Adrenal gland (tissue), 12 donors: Measurements from ENCODE around the gene CACNA1C. TPM values are rescaled to one million over a fixed set of nuclear protein-coding genes. Genes with fewer than 3 reads are reported as not detected.
A peak's percentile ranks its signal among the peaks of the same experiment; 100 is the strongest.

ENCODE experiments used
- DNase-seq, 7 donors: peaks; one replicate each; pipeline ENCODE4 v3.0.0-alpha.2; 2019 to 2020
- H3K27ac ChIP-seq, 5 donors: fragments of 200-600 bp; sonication (generic) in 4 of 5; 1 replicate in 3 of 5; 2 replicates in 2 of 5; pipeline versions ENCODE4 v1.5.1 to v1.8.0; 2016 to 2020; ENCODE audit warnings: mild to moderate bottlenecking in 1 of 5
- H3K27me3 ChIP-seq: fragments of 200-600 bp; 2 replicates; pipeline ENCODE4 v1.8.0; 2021
- H3K36me3 ChIP-seq, 2 donors: fragments of 200-600 bp; replicated peaks in 1 of 2; 1 replicate in 1 of 2; 2 replicates in 1 of 2; pipeline versions ENCODE4 v1.5.1 to v1.8.0; 2018 to 2022
- H3K4me1 ChIP-seq, 2 donors: fragments of 200-600 bp; replicated peaks in 1 of 2; 1 replicate in 1 of 2; 2 replicates in 1 of 2; pipeline versions ENCODE4 v1.5.1 to v1.8.0; 2018 to 2021
- H3K4me3 ChIP-seq, 4 donors: fragments of 200-600 bp; sonication (generic) in 3 of 4; one replicate each; pipeline ENCODE4 v1.5.1; 2016 to 2018
- H3K9me3 ChIP-seq, 3 donors: fragments of 200-600 bp; sonication (generic) in 1 of 3; replicated peaks in 1 of 3; 1 replicate in 2 of 3; 2 replicates in 1 of 3; pipeline versions ENCODE4 v1.5.1 to v1.8.0; 2016 to 2021
- CTCF ChIP-seq, 6 experiments: fragments of 450-650 bp in 4 of 6; fragments of 200-600 bp in 2 of 6; sonication (generic) in 1 of 6; IDR thresholded peaks; 1 replicate in 5 of 6; 2 replicates in 1 of 6; pipeline versions ENCODE4 v1.5.1 to v1.8.0; 2016 to 2021; ENCODE audit warnings: antibody characterized with exemption in 6 of 6, mild to moderate bottlenecking in 2 of 6, moderate library complexity in 1 of 6
- POLR2A ChIP-seq, 2 donors: fragments of 450-650 bp; IDR thresholded peaks; one replicate each; pipeline ENCODE4 v1.6.1; 2017; ENCODE audit warnings: antibody characterized with exemption in 2 of 2, mild to moderate bottlenecking in 2 of 2, moderate library complexity in 1 of 2
- WGBS, 4 donors: extraction: QIAGEN DNeasy Blood & Tissue Kit in 2 of 4; methylation state at CpG; one replicate each; pipeline versions ENCODE4 v1.1.5 to v1.1.7; 2013 to 2017; 5-methylcytosine and 5-hydroxymethylcytosine counted together
- intact Hi-C, 2 donors: fragments of 100-400 bp; cut with DNase I; formaldehyde crosslinking; loops; one replicate each; pipeline versions ENCODE4 v1.14.1 to v1.15.0; 2022 to 2023
- polyA plus RNA-seq, 3 donors: library from polyadenylated mRNA; stranded (reverse); fragments of 200-250 nt in 2 of 3; fragments of 350-450 nt in 1 of 3; fragmentation: Illumina TruSeq in 1 of 3; extraction: RNeasy Lipid Tissue Mini Kit (QIAGEN cat#74804) in 1 of 3; gene quantifications; one replicate each; pipeline ENCODE4 v1.2.3, GENCODE V29; 2013 to 2014
- total RNA-seq, 9 donors: library from RNA; depleted of rRNA in 4 of 9; stranded (reverse); fragments of >200 nt in 4 of 9; fragments of 120-200 nt in 1 of 9; fragmentation: NEBNext Ultra II Directional in 1 of 9; extraction: Animal tissue kit (Norgen Biotek cat#: 25700) in 1 of 9; gene quantifications; one replicate each; pipeline versions ENCODE4 v1.1.0 to v1.2.4, GENCODE V29; 2013 to 2023
- donor health status: healthy with polysubstance abuse.
- donor health status: Bipolar disorder and iron deficiency.
- donor health status: DM: yes; HTN: yes; CAD: no.
- donor health status: DM: no; HTN: no; CAD: no.
- donor health status: DM: no; HTN: no; CAD: no.
- donor health status: DM: yes; HTN: yes; CAD: no.

Gene CACNA1C
- total and polyA plus RNA-seq, 12 donors = 1.4 to 5.8 (median 3.5) TPM

DNA sequence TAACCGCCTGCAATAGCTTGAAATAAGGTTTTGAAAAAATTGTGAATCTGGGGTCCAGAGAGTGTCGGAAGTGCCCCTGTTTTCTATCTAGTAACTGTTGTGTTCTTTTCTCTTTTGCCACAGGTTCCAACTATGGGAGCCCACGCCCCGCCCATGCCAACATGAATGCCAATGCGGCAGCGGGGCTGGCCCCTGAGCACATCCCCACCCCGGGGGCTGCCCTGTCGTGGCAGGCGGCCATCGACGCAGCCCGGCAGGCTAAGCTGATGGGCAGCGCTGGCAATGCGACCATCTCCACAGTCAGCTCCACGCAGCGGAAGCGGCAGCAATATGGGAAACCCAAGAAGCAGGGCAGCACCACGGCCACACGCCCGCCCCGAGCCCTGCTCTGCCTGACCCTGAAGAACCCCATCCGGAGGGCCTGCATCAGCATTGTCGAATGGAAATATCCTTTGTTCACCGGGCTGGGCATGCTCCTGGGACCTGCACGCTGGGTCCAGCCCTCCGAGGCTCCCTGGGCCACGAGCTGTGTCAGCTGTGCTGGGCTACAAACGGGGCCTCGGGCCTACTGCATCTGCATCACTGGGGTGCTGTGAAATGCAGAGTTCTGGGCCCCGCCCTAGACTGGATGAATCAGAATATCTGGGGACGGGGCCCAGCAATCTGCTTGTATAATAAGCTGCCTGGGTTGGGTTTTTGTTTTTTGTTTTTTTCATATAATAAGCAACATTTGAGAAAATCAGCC lies 62.5 kb downstream of the CACNA1C start:
- TF ChIP-seq POLR2A (IDR thresholded peaks at IDR 0.05) (no peak), CTCF (IDR thresholded peaks at IDR 0.05) (no peak)
- no peak overlapping the region for H3K27ac ChIP-seq
- no peaks in the 10 kb centered on the region for H3K4me1 ChIP-seq
- no peaks in the 10 kb centered on the region for H3K27me3 ChIP-seq
- H3K4me3 ChIP-seq = no peak overlapping the region
- H3K36me3 ChIP-seq = no peaks in the 10 kb centered on the region
- WGBS, 4 donors = 89 to 95% (median 94%) methylated on average over 14 to 31 of the region's 31 CpGs
- intact Hi-C loops = no loop called here
- no peaks in the 10 kb centered on the region for H3K9me3 ChIP-seq
- DNase-seq = no peak

GRCh38 chr12:2117541-2117940 lies 64.8 kb downstream of the CACNA1C start:
- intact Hi-C loops = no loop called here
- TF ChIP-seq POLR2A (IDR thresholded peaks at IDR 0.05) (no peak), CTCF (IDR thresholded peaks at IDR 0.05) (no peak)
- H3K36me3 ChIP-seq = no peaks in the 10 kb centered on the region
- H3K9me3 ChIP-seq = no peaks in the 10 kb centered on the region
- no peak for DNase-seq
- H3K27me3 ChIP-seq = no peaks in the 10 kb centered on the region
- 91 to 100% (median 95%) methylated on average over 1 to 7 of the region's 7 CpGs for WGBS, 4 donors
- no peaks in the 10 kb centered on the region for H3K4me1 ChIP-seq
- no peak overlapping the region for H3K27ac ChIP-seq
- H3K4me3 ChIP-seq = no peak overlapping the region

- TF ChIP-seq CTCF (IDR thresholded peaks at IDR 0.05) = no peak
- TF ChIP-seq POLR2A (IDR thresholded peaks at IDR 0.05) = no peak
- H3K9me3 ChIP-seq = no peaks in the 10 kb centered on the region
- no peaks in the 10 kb centered on the region for H3K36me3 ChIP-seq
- H3K4me1 ChIP-seq = no peaks in the 10 kb centered on the region
- no peaks in the 10 kb centered on the region for H3K27me3 ChIP-seq
- no peak overlapping the region for H3K4me3 ChIP-seq
- intact Hi-C loops = no loop called here
- no peak overlapping the region for H3K27ac ChIP-seq
- WGBS, 4 donors = 73 to 92% (median 87%) methylated on average over 5 of the region's 5 CpGs
- DNase-seq = no peak
These were observed 65.3 kb downstream of the CACNA1C start for GRCh38 chr12:2118061-2118460.

GRCh38 chr12:2118481-2119255 lies 65.9 kb downstream of the CACNA1C start:
- Histone ChIP-seq H3K4me1 (no peaks in the 10 kb centered on the region), H3K27me3 (no peaks in the 10 kb centered on the region), H3K4me3 (no peak overlapping the region), H3K36me3 (no peaks in the 10 kb centered on the region), H3K27ac (peak overlapping the region in 1 of 5 donors; percentile 40), H3K9me3 (no peaks in the 10 kb centered on the region)
- intact Hi-C loops = no loop called here
- no peak for DNase-seq
- TF ChIP-seq POLR2A (IDR thresholded peaks at IDR 0.05) (no peak), CTCF (IDR thresholded peaks at IDR 0.05) (no peak)
- 79 to 89% (median 80%) methylated on average over 12 of the region's 12 CpGs for WGBS, 4 donors
